H1 (cell line): ENCODE results near the gene ODC1. TPM values are rescaled to one million over a fixed set of nuclear protein-coding genes. Genes with fewer than 3 reads are reported as not detected.
A peak's percentile ranks its signal among the peaks of the same experiment; 100 is the strongest.

Source experiments
- CTCF ChIA-PET: fragments of 300-600 bp; sonication (Branson Sonifier 250); formaldehyde crosslinking; loops from one replicate; lab custom pipeline; 2021; ENCODE audit not compliant: partially characterized antibody; lab: Charles Lee
- POLR2A ChIA-PET: fragments of 300-600 bp; sonication (Branson Sonifier 250); formaldehyde crosslinking; loops from one replicate; lab custom pipeline; 2021; ENCODE audit warnings: inconsistent platforms; ENCODE audit not compliant: partially characterized antibody; lab: Charles Lee
- DNase-seq, 2 experiments: peaks; one replicate each; pipeline versions ENCODE4 v3.0.0 to v3.0.0-alpha.2; 2010 to 2022; ENCODE audit warnings: low spot score in 2 of 2, low read depth in 1 of 2, mixed read lengths in 1 of 2
- FAIRE-seq: peaks from 2 replicates; lab custom pipeline; 2011; peaks lifted over from hg19 to GRCh38; lab: Jason Lieb, UNC
- H2AFZ ChIP-seq: 2 replicates; pipeline ENCODE4 v1.8.1; 2012; ENCODE audit warnings: low read length, inconsistent platforms
- H2AK5ac ChIP-seq: 2 replicates; pipeline ENCODE4 v1.6.1; 2013; ENCODE audit warnings: low read depth, low read length
- H2BK120ac ChIP-seq: replicated peaks from 2 replicates; pipeline ENCODE3; 2013; ENCODE audit warnings: low read depth, low read length, inconsistent platforms
- H2BK12ac ChIP-seq: 2 replicates; pipeline ENCODE4 v1.6.1; 2013; ENCODE audit warnings: low read depth, low read length
- H2BK15ac ChIP-seq: 2 replicates; pipeline ENCODE4 v1.6.1; 2013; ENCODE audit warnings: low read length
- H2BK20ac ChIP-seq: 2 replicates; pipeline ENCODE4 v1.6.1; 2013; ENCODE audit warnings: low read length
- H2BK5ac ChIP-seq: 2 replicates; pipeline ENCODE4 v1.6.1; 2013; ENCODE audit warnings: low read depth, low read length
- H3K14ac ChIP-seq: 2 replicates; pipeline ENCODE4 v1.6.1; 2013; ENCODE audit warnings: inconsistent platforms; ENCODE audit not compliant: insufficient read length
- H3K18ac ChIP-seq: 2 replicates; pipeline ENCODE4 v1.6.1; 2013; ENCODE audit warnings: low read length; ENCODE audit errors: extremely low read depth
- H3K23ac ChIP-seq: 2 replicates; pipeline ENCODE4 v1.6.1; 2013; ENCODE audit warnings: inconsistent platforms; ENCODE audit not compliant: insufficient read length
- H3K23me2 ChIP-seq: 2 replicates; pipeline ENCODE4 v1.6.1; 2013; ENCODE audit warnings: low read depth, low read length
- H3K27ac ChIP-seq: 2 replicates; pipeline ENCODE4 v1.6.1; 2011; ENCODE audit warnings: low read depth, low read length, inconsistent platforms
- H3K27me3 ChIP-seq, 4 experiments: replicated peaks in 1 of 4; 1 replicate in 1 of 4; 2 replicates in 3 of 4; pipeline versions ENCODE4 v1.6.1 to v1.8.1; 2011 to 2013; ENCODE audit warnings: low read length in 3 of 4, mild to moderate bottlenecking in 3 of 4, inconsistent platforms in 2 of 4, mixed read lengths in 2 of 4, moderate library complexity in 1 of 4; ENCODE audit not compliant: control insufficient read depth in 3 of 4, insufficient read depth in 3 of 4; ENCODE audit errors: extremely low read depth in 1 of 4
- H3K36me3 ChIP-seq, 4 experiments: 2 replicates each; pipeline versions ENCODE4 v1.6.1 to v1.8.1; 2011 to 2013; ENCODE audit warnings: mild to moderate bottlenecking in 4 of 4, low read length in 3 of 4, moderate library complexity in 2 of 4, control low read depth in 1 of 4, inconsistent platforms in 1 of 4; ENCODE audit not compliant: insufficient read depth in 4 of 4, control insufficient read depth in 2 of 4
- H3K4ac ChIP-seq: replicated peaks from 2 replicates; pipeline ENCODE3; 2013; ENCODE audit warnings: low read length, low read depth, mixed read lengths, inconsistent platforms; ENCODE audit not compliant: insufficient read length
- H3K4me1 ChIP-seq, 4 experiments: replicated peaks in 1 of 4; 1 replicate in 1 of 4; 2 replicates in 3 of 4; pipeline versions ENCODE4 v1.6.1 to v1.8.1; 2011 to 2013; ENCODE audit warnings: low read length in 3 of 4, inconsistent platforms in 2 of 4, mixed read lengths in 1 of 4; ENCODE audit not compliant: insufficient read depth in 4 of 4, control insufficient read depth in 3 of 4
- H3K4me2 ChIP-seq, 2 experiments: 2 replicates each; pipeline versions ENCODE4 v1.6.1 to v1.8.1; 2011 to 2013; ENCODE audit warnings: low read depth in 2 of 2, low read length in 2 of 2, control low read depth in 1 of 2, inconsistent platforms in 1 of 2, mild to moderate bottlenecking in 1 of 2; ENCODE audit not compliant: insufficient read depth in 1 of 2
- H3K4me3 ChIP-seq, 4 experiments: fragments of 200-600, 300-600 bp in 1 of 4; sonication (generic), shearing (Covaris generic), sonication (Bioruptor Twin) in 1 of 4; 2 replicates each; pipeline versions ENCODE4 v1.5.1 to v1.8.1; 2011 to 2016; ENCODE audit warnings: low read length in 4 of 4, low read depth in 3 of 4, control low read depth in 2 of 4, inconsistent platforms in 2 of 4, mild to moderate bottlenecking in 2 of 4, mixed read lengths in 1 of 4, moderate library complexity in 1 of 4; ENCODE audit not compliant: insufficient read depth in 2 of 4; ENCODE audit errors: extremely low read depth in 1 of 4
- H3K56ac ChIP-seq: replicated peaks from 2 replicates; pipeline ENCODE3; 2013; ENCODE audit warnings: low read depth, mild to moderate bottlenecking, mixed read lengths, low read length, inconsistent platforms; ENCODE audit not compliant: insufficient read length
- H3K79me1 ChIP-seq: 2 replicates; pipeline ENCODE4 v1.6.1; 2013; ENCODE audit warnings: low read depth, low read length, control low read depth
- H3K79me2 ChIP-seq, 2 experiments: 2 replicates each; pipeline versions ENCODE4 v1.6.1 to v1.8.1; 2012 to 2013; ENCODE audit warnings: low read length in 2 of 2, mild to moderate bottlenecking in 2 of 2, inconsistent platforms in 1 of 2; ENCODE audit not compliant: insufficient read depth in 2 of 2, control insufficient read depth in 1 of 2
- H3K9ac ChIP-seq, 4 experiments: replicated peaks in 1 of 4; 1 replicate in 1 of 4; 2 replicates in 3 of 4; pipeline versions ENCODE4 v1.6.1 to v1.8.1; 2011 to 2013; ENCODE audit warnings: low read depth in 3 of 4, low read length in 3 of 4, control low read depth in 2 of 4, mild to moderate bottlenecking in 2 of 4, moderate library complexity in 2 of 4, inconsistent platforms in 1 of 4; ENCODE audit errors: extremely low read depth in 1 of 4
- H3K9me3 ChIP-seq, 2 experiments: 2 replicates each; pipeline versions ENCODE4 v1.6.1 to v1.8.1; 2012 to 2013; ENCODE audit warnings: mild to moderate bottlenecking in 2 of 2, moderate library complexity in 2 of 2, control low read depth in 1 of 2, inconsistent platforms in 1 of 2, low read depth in 1 of 2, low read length in 1 of 2, mixed read lengths in 1 of 2; ENCODE audit not compliant: insufficient read depth in 2 of 2
- H4K20me1 ChIP-seq, 2 experiments: replicated peaks in 1 of 2; 2 replicates each; pipeline versions ENCODE3 to v1.8.1; 2011 to 2013; ENCODE audit warnings: inconsistent platforms in 2 of 2, low read length in 2 of 2, mild to moderate bottlenecking in 1 of 2; ENCODE audit not compliant: insufficient read depth in 2 of 2, control insufficient read depth in 1 of 2
- H4K5ac ChIP-seq: 2 replicates; pipeline ENCODE4 v1.6.1; 2013; ENCODE audit warnings: low read length, low read depth, mixed read lengths, inconsistent platforms; ENCODE audit not compliant: insufficient read length
- H4K8ac ChIP-seq: 2 replicates; pipeline ENCODE4 v1.8.0; 2013; ENCODE audit warnings: mild to moderate bottlenecking, moderate library complexity, low read length, inconsistent platforms; ENCODE audit not compliant: insufficient read depth; ENCODE audit errors: extremely low read depth
- H4K91ac ChIP-seq: replicated peaks from 2 replicates; pipeline ENCODE3; 2013; ENCODE audit warnings: low read length, mixed read lengths, inconsistent platforms; ENCODE audit not compliant: insufficient read length
- CHD2 ChIP-seq: IDR thresholded peaks from 2 replicates; pipeline ENCODE4 v1.6.1; 2012; ENCODE audit warnings: low read length, improper control_type of control experiment
- WGBS, 2 experiments: shearing (Covaris generic) in 1 of 2; methylation state at CpG; one replicate each; pipeline versions ENCODE4 v1.1.6 to v1.1.7; 2013 to 2015; ENCODE audit warnings: low lambda C conversion rate in 2 of 2, mixed read lengths in 2 of 2, inconsistent platforms in 1 of 2, low coverage in 1 of 2, missing lambda C conversion rate in 1 of 2; ENCODE audit not compliant: insufficient replicate concordance in 2 of 2, insufficient coverage in 1 of 2, insufficient read length in 1 of 2; ENCODE audit errors: extremely low coverage in 1 of 2, missing lambda C conversion rate in 1 of 2; 5-methylcytosine and 5-hydroxymethylcytosine counted together
- polyA plus RNA-seq, 7 experiments: library from polyadenylated mRNA; depleted of rRNA in 3 of 7; stranded (reverse) in 5 of 7; unstranded in 2 of 7; fragments of >200 nt in 5 of 7; fragments of 200-250 nt in 2 of 7; gene quantifications; 1 replicate in 5 of 7; 2 replicates in 1 of 7; 4 replicates in 1 of 7; pipeline versions ENCODE4 v1.2.1 to v1.2.3, GENCODE V29; 2011 to 2013; ENCODE audit warnings: missing spikeins in 2 of 7, mixed read lengths in 2 of 7
- total RNA-seq: library from RNA; stranded (reverse); fragmentation: NEBNext Ultra II Directional; extraction: Animal tissue kit (Norgen Biotek cat#: 25700); gene quantifications from 2 replicates; pipeline ENCODE4 v1.2.1, GENCODE V29; 2021

The ODC1 gene
- total and polyA plus RNA-seq, 2 of the 8 experiments (the other 6 are each of a cell fraction or from before 2014, with no cell fraction given), result 57.2 to 76.7 TPM

GRCh38 chr2:10481055-10481665 lies 33.0 kb upstream of the ODC1 start:
- ChIA-PET CTCF (interaction anchor here (1.0 to 1.7 kb wide), 3 partner anchors 14 to 179 kb away, joined by 3 to 5 read pairs (median 4); no protein-coding TSS in a partner anchor), POLR2A (interaction anchor here (0.8 kb wide), 1 partner anchor 241 kb away, joined by 3 read pairs; no protein-coding TSS in a partner anchor)
- no peak for FAIRE-seq
- Histone ChIP-seq H3K23ac (no peak overlapping the region), H2AK5ac (no peak overlapping the region), H2BK15ac (no peak overlapping the region), H4K91ac (no peak overlapping the region), H4K5ac (no peak overlapping the region), H2BK12ac (no peak overlapping the region), H3K27ac (no peak overlapping the region), H2BK20ac (no peak overlapping the region), H3K27me3 (no peaks in the 10 kb centered on the region; a peak in 1 of 7 replicates), H3K4me2 (no peak overlapping the region), H3K56ac (no peak overlapping the region), H3K18ac (no peak overlapping the region), H3K9me3 (no peaks in the 10 kb centered on the region), H2BK120ac (no peak overlapping the region), H3K79me2 (no peaks in the 10 kb centered on the region), H3K14ac (no peak overlapping the region), H3K4me3 (no peak overlapping the region), H3K4ac (no peak overlapping the region), H2AFZ (0 out of 2 replicates have a peak overlapping the region, but pooled peaks have one; percentile 19), H3K9ac (no peak overlapping the region), H3K4me1 (no peaks in the 10 kb centered on the region; a peak in 1 of 7 replicates), H3K23me2 (no peaks in the 10 kb centered on the region), H4K20me1 (no peaks in the 10 kb centered on the region), H3K79me1 (no peaks in the 10 kb centered on the region), H2BK5ac (no peak overlapping the region), H4K8ac (no peak overlapping the region), H3K36me3 (no peaks in the 10 kb centered on the region)
- no peak for TF ChIP-seq CHD2
- 82% methylated on average over 3 of the region's 3 CpGs; no CpG with 5 or more reads in 1 of the 2 experiments for WGBS, 2 experiments
- DNase-seq, result no peak
